ENCODE data around the gene TFEC. TPM values are rescaled to one million over a fixed set of nuclear protein-coding genes. Genes with fewer than 3 reads are reported as not detected.
"Not testable (repeated sequence)": the region's sequence is repeated elsewhere in the genome, so short reads cannot be mapped to it uniquely, and the experiment has no call there.

Gene TFEC, protein sequence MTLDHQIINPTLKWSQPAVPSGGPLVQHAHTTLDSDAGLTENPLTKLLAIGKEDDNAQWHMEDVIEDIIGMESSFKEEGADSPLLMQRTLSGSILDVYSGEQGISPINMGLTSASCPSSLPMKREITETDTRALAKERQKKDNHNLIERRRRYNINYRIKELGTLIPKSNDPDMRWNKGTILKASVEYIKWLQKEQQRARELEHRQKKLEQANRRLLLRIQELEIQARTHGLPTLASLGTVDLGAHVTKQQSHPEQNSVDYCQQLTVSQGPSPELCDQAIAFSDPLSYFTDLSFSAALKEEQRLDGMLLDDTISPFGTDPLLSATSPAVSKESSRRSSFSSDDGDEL
- polyA plus RNA-seq (ENCODE audit: low read depth in 6 of 6), result 1 to 10 TPM in 3 of 6 donors, under 1 TPM in 1, not detected in 2; 0.56 to 2.1 (median 1.3) TPM

DNA sequence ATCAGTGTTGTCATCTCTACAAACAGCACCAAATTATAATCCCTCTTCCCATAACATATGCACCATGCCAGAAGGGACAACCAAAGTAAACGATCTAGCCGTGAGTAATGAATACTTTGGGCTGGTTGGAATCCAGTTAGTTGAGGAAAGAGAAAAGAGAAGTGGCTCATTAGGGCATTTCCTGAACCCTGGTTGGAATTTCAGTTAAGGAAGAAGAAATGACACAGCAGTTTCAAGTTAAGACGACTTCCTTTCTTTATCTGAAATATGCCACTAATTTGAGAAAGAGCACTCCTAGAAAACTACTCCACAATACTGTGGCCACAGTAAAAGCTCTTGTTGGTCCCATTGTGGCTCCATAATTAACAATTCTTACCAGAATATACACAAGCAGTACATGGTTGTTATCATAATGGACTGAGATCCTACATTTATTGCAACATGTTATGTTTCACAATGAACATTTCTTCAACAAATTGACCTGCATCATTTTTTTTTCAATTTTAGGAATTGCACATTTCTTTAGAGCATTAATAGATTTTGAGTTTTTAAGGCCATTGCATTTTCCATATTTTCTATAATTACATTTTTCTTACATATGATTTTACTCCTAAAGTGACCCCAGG lies at the start of gene TFEC:
Gene TFEC, minus strand, starts transcription at position 113 of the 626 bp plus-strand sequence. CDS start 46,322 bp downstream, outside the sequence.
- H3K9me3 Mint-ChIP-seq, result no peaks in the 10 kb centered on the region
- H3K4me3 Mint-ChIP-seq, result no peak within 1 kb of the TSS
- no peaks in the 10 kb centered on the region for H3K36me3 Mint-ChIP-seq
- H3K27me3 Mint-ChIP-seq, result peaks cover 5 to 9% (median 9%) of the 10 kb centered on the region in 3 donors
- peaks cover 4 to 10% (median 8%) of the 10 kb centered on the region in 3 donors for H3K4me1 Mint-ChIP-seq
- ATAC-seq (ENCODE audit: low read depth in 2 of 2) (no peak), DNase-seq (no peak)
- H3K27ac Mint-ChIP-seq, result no peak within 1 kb of the TSS

DNA sequence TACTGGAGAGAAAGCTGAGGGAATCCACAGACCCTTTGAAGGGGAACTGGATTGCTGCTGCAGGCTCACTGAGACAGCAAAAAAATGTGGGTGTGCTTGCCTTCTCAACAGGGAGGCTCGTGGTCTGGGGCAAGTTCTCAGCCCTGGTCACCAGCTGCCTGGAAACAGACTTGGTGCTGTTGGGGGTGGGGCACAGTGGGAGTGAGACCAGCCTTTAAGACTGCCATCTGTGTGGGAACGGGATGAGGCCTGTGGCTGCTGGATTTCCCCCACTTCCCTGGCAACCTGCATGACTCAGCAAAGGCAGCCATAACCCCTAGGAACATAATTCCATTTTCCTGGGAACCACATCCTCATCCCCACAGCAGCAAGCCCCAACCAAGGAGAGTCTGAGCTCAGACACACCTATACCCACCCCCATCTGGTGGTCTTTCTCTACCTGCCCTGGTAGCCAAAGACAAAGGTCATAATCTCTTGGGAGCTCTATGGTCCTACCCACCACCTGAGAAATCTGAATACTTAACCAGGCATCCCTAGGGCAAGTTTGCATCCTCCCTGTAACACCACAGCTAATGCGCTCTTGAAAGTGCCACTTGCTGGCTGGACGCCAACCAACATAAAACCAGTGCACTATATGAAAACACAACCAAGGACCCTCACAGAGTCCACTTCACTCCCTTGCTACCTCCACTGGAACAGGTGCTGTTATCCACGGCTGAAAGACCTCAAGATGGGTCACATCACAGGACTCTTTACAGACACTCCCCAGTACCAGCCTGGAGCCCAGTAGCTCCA lies 45.0 kb upstream of the TFEC start:
- ATAC-seq (ENCODE audit: low read depth in 2 of 2) (no peak), DNase-seq (no peak)
- Mint-ChIP-seq H3K27me3 (no peaks in the 10 kb centered on the region), H3K4me1 (no peaks in the 10 kb centered on the region), H3K27ac (no peak overlapping the region), H3K36me3 (no peaks in the 10 kb centered on the region), H3K4me3 (no peak overlapping the region), H3K9me3 (peaks cover 0 to 21% (median 6%) of the 10 kb centered on the region in 7 donors)

DNA sequence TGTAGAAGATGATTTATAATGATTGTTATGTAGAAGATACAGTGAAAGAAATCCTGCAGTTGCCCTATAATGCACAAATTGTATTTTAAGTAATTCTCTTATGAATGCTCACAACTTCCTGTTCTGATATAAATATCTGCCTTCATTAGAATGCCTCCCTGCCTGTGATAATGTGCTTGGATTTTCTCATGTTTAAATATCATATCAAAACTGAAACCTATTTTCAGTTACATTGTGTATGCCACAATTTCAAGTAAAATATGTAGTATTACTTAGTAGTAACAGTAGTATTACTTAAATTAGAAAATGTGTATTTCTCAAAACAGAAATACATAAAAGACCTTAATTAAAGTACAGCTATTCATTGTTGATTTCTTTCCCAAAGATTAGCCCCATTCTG lies 41.1 kb upstream of the TFEC start:
- ATAC-seq (ENCODE audit: low read depth in 2 of 2), result no peak

DNA sequence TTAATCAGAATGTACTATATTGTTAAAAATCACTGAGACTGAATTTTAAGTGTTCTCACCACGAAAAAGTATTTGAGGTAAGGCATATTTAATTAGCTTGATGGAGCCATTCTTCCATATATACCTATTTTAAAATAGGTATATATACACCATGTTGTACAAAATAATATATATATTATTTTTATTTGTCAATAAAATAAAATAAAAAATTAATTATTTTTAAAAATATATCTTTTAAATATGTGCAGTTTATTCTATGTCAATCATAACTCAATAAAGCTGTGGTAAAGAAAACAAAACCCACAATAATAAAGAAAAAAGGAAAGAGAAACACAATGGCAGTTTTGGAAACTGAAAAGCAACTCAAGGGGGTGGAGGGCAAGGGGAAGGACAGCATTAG lies 33.6 kb upstream of the TFEC start:
- ATAC-seq (ENCODE audit: low read depth in 2 of 2) (no peak), DNase-seq (no peak)
- H3K36me3 Mint-ChIP-seq, result no peaks in the 10 kb centered on the region
- H3K4me3 Mint-ChIP-seq, result no peak overlapping the region
- H3K9me3 Mint-ChIP-seq, result peaks cover 0 to 10% (median 0%) of the 10 kb centered on the region in 7 donors
- no peaks in the 10 kb centered on the region for H3K4me1 Mint-ChIP-seq
- no peak overlapping the region for H3K27ac Mint-ChIP-seq
- H3K27me3 Mint-ChIP-seq, result no peaks in the 10 kb centered on the region

More for the DNA sequence above, 41.1 kb upstream of the TFEC start:
- no peaks in the 10 kb centered on the region for H3K27me3 Mint-ChIP-seq
- no peak overlapping the region for H3K4me3 Mint-ChIP-seq
- peaks cover 0 to 7% (median 0%) of the 10 kb centered on the region in 7 donors for H3K9me3 Mint-ChIP-seq
- H3K36me3 Mint-ChIP-seq, result no peaks in the 10 kb centered on the region
- no peak overlapping the region for H3K27ac Mint-ChIP-seq
- H3K4me1 Mint-ChIP-seq, result no peaks in the 10 kb centered on the region
- DNase-seq, result no peak

DNA sequence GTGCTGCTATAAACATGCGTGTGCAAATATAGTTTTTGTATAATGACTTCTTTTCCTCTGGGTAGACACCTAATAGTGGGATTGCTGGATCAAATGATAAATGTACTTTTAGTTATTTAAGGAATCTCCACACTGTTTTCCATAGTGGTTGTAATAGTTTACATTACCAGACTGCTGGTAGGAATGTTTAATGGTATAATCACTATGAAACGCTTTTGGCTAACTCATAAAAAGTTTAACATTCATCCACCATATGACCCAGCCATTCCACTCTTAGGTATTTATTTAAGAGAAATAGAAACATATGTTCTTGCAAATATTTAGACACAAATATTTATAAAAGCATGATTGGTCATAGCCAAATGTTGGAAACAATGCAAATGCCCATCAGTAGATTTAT lies 32.1 kb upstream of the TFEC start:
- Mint-ChIP-seq H3K4me1 (no peaks in the 10 kb centered on the region), H3K27me3 (no peaks in the 10 kb centered on the region), H3K36me3 (no peaks in the 10 kb centered on the region), H3K27ac (no peak overlapping the region), H3K9me3 (peaks cover 0 to 10% (median 0%) of the 10 kb centered on the region in 7 donors), H3K4me3 (no peak overlapping the region)
- ATAC-seq (ENCODE audit: low read depth in 2 of 2) (no peak), DNase-seq (no peak)

- ATAC-seq (ENCODE audit: low read depth in 2 of 2), result no peak
- Mint-ChIP-seq H3K27ac (no peak overlapping the region), H3K36me3 (no peaks in the 10 kb centered on the region)
These were observed 21.4 kb upstream of the TFEC start for GRCh38 chr7:116052006-116052405.

GRCh38 chr7:116047261-116047660 lies 16.7 kb upstream of the TFEC start:
- Mint-ChIP-seq H3K9me3 (peaks cover 0 to 14% (median 7%) of the 10 kb centered on the region in 7 donors), H3K27me3 (peaks cover 0 to 11% (median 3%) of the 10 kb centered on the region in 3 donors)
- not testable (repeated sequence) for DNase-seq; H3K27ac Mint-ChIP-seq; H3K4me1 Mint-ChIP-seq; ATAC-seq (ENCODE audit: low read depth in 2 of 2); H3K4me3 Mint-ChIP-seq; H3K36me3 Mint-ChIP-seq

More at GRCh38 chr7:116052006-116052405, 21.4 kb upstream of the TFEC start:
- peaks cover 0 to 11% (median 0%) of the 10 kb centered on the region in 3 donors for H3K27me3 Mint-ChIP-seq
- H3K9me3 Mint-ChIP-seq, result peaks cover 0 to 13% (median 7%) of the 10 kb centered on the region in 7 donors
- no peaks in the 10 kb centered on the region for H3K4me1 Mint-ChIP-seq
- DNase-seq, result no peak
- H3K4me3 Mint-ChIP-seq, result no peak overlapping the region

- no peak for ATAC-seq (ENCODE audit: low read depth in 2 of 2)
- H3K27ac Mint-ChIP-seq, result no peak overlapping the region
- no peak overlapping the region for H3K4me3 Mint-ChIP-seq
These were observed 15.0 kb upstream of the TFEC start for GRCh38 chr7:116045532-116045931.

GRCh38 chr7:116041615-116042014 lies 11.1 kb upstream of the TFEC start:
- Mint-ChIP-seq H3K36me3 (no peaks in the 10 kb centered on the region), H3K27ac (no peak overlapping the region), H3K27me3 (peaks cover 0 to 3% (median 0%) of the 10 kb centered on the region in 3 donors), H3K4me1 (no peaks in the 10 kb centered on the region), H3K9me3 (peaks cover 0 to 7% (median 0%) of the 10 kb centered on the region in 7 donors), H3K4me3 (no peak overlapping the region)
- DNase-seq, result no peak
- ATAC-seq (ENCODE audit: low read depth in 2 of 2), result no peak

More at GRCh38 chr7:116045532-116045931, 15.0 kb upstream of the TFEC start:
- no peaks in the 10 kb centered on the region for H3K4me1 Mint-ChIP-seq
- H3K36me3 Mint-ChIP-seq, result no peaks in the 10 kb centered on the region
- peaks cover 0 to 11% (median 3%) of the 10 kb centered on the region in 3 donors for H3K27me3 Mint-ChIP-seq
- peaks cover 0 to 14% (median 7%) of the 10 kb centered on the region in 7 donors for H3K9me3 Mint-ChIP-seq
- no peak for DNase-seq

DNA sequence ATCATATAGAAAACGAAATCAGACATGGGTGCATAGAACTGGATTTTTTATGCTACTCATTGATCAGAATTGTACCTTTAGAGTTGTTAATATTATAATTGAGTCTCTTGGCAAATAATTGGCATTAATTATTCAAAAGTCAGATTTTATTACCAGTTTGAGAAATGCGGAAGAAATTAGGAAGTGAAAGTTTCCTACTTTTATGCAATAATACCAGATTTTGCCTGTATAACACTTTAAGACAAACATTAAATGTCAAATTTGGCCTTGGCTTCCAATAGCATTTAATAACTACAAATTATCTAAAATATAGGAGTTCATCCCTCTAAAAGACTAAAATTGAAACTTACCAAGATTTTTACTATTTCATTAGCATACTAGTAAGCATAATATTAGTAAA lies 6.8 kb upstream of the TFEC start:
- no peaks in the 10 kb centered on the region for H3K36me3 Mint-ChIP-seq

DNA sequence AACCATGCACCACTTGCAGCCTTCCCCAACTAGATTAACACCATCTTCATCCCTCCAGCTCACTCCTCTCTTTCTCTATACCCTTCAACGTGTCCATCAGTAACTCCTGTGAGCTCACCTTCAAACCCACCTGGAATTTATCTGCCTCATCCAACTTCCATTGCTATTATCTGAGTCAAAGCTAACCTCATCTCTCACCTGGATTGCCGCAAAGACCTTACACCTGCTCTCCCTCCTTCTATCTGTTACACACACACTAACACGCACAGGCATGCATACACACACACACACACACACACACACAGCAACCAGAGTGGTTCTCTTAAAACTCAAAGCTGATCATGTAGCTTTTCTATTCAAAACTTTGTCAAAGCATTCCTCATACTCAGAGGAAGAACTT lies 3.8 kb upstream of the TFEC start:
- Mint-ChIP-seq H3K4me1 (no peaks in the 10 kb centered on the region), H3K27me3 (peaks cover 0 to 4% (median 0%) of the 10 kb centered on the region in 3 donors), H3K27ac (no peak overlapping the region), H3K36me3 (no peaks in the 10 kb centered on the region), H3K4me3 (no peak overlapping the region), H3K9me3 (no peaks in the 10 kb centered on the region)
- DNase-seq, result no peak
- ATAC-seq (ENCODE audit: low read depth in 2 of 2), result no peak

More for the DNA sequence above, 6.8 kb upstream of the TFEC start:
- DNase-seq (no peak), ATAC-seq (ENCODE audit: low read depth in 2 of 2) (no peak)
- no peak overlapping the region for H3K27ac Mint-ChIP-seq
- no peak overlapping the region for H3K4me3 Mint-ChIP-seq
- no peaks in the 10 kb centered on the region for H3K27me3 Mint-ChIP-seq
- no peaks in the 10 kb centered on the region for H3K9me3 Mint-ChIP-seq
- no peaks in the 10 kb centered on the region for H3K4me1 Mint-ChIP-seq

DNA sequence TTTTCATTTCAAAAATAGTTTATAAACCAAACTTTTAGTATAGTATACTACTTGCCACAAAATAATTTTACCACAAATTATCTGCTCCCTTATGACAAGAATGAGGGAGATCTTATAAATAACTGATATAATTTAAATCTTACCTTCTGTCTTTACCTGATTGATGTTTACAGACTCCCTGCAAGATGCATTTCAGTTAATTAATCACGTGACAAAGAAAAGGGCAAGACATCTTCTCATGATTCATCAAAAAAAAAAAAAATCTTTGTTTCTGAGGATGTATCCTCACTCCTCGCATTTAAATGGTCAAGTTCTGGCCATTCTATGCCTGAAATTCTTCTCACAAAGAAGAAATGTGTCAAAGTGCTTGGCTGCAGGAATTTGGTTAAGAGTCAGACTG lies 2.3 kb upstream of the TFEC start:
- Mint-ChIP-seq H3K27ac (no peak overlapping the region), H3K4me1 (peaks cover 4 to 10% (median 5%) of the 10 kb centered on the region in 3 donors), H3K27me3 (peaks cover 5 to 8% (median 8%) of the 10 kb centered on the region in 3 donors), H3K36me3 (no peaks in the 10 kb centered on the region), H3K9me3 (no peaks in the 10 kb centered on the region), H3K4me3 (no peak overlapping the region)
- ATAC-seq (ENCODE audit: low read depth in 2 of 2) (no peak), DNase-seq (no peak)

DNA sequence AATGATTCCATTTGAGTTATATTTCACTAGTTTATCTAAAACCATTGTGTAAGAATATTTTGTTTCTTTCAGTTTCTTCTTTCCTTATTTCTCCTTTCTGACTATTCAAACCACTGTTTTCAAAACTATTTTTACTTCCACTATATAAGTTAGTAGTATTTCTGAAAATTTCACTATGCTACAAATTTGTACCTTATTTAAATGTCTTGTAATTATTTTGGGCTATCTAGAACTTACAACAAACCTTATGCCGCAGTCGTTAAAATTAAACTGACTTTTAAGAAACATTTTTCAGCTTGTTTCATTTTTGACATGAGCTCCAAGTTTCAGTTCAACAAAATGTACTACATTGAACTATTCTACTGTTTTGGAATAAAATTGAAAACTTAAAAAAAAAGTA lies 1.8 kb downstream of the TFEC start:
- peak overlapping the region in 5 of 8 donors; percentile 17 to 65 (median 39) for H3K4me3 Mint-ChIP-seq
- no peaks in the 10 kb centered on the region for H3K9me3 Mint-ChIP-seq
- DNase-seq (no peak), ATAC-seq (ENCODE audit: low read depth in 2 of 2) (no peak)
- H3K4me1 Mint-ChIP-seq, result peaks cover 4 to 10% (median 8%) of the 10 kb centered on the region in 3 donors
- H3K27me3 Mint-ChIP-seq, result peaks cover 5 to 9% (median 9%) of the 10 kb centered on the region in 3 donors
- H3K36me3 Mint-ChIP-seq, result no peaks in the 10 kb centered on the region
- H3K27ac Mint-ChIP-seq, result peak overlapping the region in 1 of 6 donors; percentile 26

Measured in naive B cell (primary cell).